ENCODE measurements around the gene TRAPPC10. TPM values are rescaled to one million over a fixed set of nuclear protein-coding genes. Genes with fewer than 3 reads are reported as not detected.
"Not testable (repeated sequence)": the region's sequence is repeated elsewhere in the genome, so short reads cannot be mapped to it uniquely, and the experiment has no call there.

TRAPPC10 gene
- total RNA-seq, 2 donors from 2014 or later: 53.5 to 72.6 TPM

GRCh38 chr21:44150255-44150654, 138.1 kb downstream of the TRAPPC10 start:
- H3K36me3 Mint-ChIP-seq (ENCODE audit: insufficient read depth in 2 of 2); H3K4me3 Mint-ChIP-seq; H3K9me3 Mint-ChIP-seq; H3K4me1 Mint-ChIP-seq (ENCODE audit: low read depth); H3K27me3 Mint-ChIP-seq (ENCODE audit: low read depth); H3K27ac Mint-ChIP-seq; ATAC-seq (replicated peaks in 1 of 2); DNase-seq: not testable (repeated sequence)

GRCh38 chr21:44153214-44153888, 141.2 kb downstream of the TRAPPC10 start:
- DNase-seq (peak in 1 of 2 donors; percentile 8), ATAC-seq (replicated peaks in 1 of 2) (peak; percentile 64 to 75)
- H3K27ac Mint-ChIP-seq; H3K4me3 Mint-ChIP-seq; H3K27me3 Mint-ChIP-seq (ENCODE audit: low read depth); H3K9me3 Mint-ChIP-seq; H3K4me1 Mint-ChIP-seq (ENCODE audit: low read depth); H3K36me3 Mint-ChIP-seq (ENCODE audit: insufficient read depth in 2 of 2): not testable (repeated sequence)

DNA sequence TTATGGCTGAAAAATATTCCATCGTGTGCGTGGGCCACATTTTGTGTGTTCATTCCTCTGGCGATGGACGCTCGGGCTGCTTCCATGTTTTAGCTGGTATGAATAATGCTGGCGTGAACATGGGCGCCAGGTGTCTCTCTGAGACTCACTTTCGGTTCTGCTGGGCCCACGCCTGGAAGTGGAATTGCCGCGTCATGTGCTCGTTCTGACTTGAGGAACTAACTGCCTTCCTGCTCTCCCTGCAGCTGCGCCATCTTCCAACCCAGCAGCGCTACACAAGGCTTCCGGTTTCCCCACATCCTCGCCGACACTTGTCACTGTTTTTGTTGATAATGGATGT, 141.8 kb downstream of the TRAPPC10 start:
- not testable (repeated sequence) for H3K4me3 Mint-ChIP-seq; H3K4me1 Mint-ChIP-seq (ENCODE audit: low read depth); H3K27ac Mint-ChIP-seq; H3K9me3 Mint-ChIP-seq; H3K36me3 Mint-ChIP-seq (ENCODE audit: insufficient read depth in 2 of 2); H3K27me3 Mint-ChIP-seq (ENCODE audit: low read depth)
- ATAC-seq (replicated peaks in 1 of 2) (peak; percentile 58 to 69), DNase-seq (peak; percentile 45 to 64)

DNA sequence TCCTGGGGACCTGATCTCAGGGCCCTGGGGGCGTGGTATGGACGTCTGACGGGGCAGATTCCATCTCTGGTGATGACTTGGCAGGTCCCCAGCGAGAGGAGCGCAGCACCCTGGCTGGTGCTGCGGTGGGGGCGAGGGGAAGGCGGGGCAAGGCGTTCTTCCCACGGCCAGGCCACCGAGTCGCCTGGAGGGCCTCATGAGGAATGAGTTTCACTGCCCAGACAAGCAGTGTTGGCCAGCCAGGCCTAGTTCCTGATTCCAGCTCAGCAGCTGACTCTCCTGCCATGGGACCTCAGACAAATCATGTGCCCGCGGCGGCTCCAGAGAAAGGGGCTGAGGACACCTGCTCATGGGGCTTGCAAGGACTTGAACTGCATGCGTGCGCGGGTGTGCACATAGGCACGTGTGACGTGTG, 142.7 kb downstream of the TRAPPC10 start:
- H3K4me1 Mint-ChIP-seq (ENCODE audit: low read depth); H3K27me3 Mint-ChIP-seq (ENCODE audit: low read depth); H3K9me3 Mint-ChIP-seq; DNase-seq; H3K4me3 Mint-ChIP-seq; H3K27ac Mint-ChIP-seq; H3K36me3 Mint-ChIP-seq (ENCODE audit: insufficient read depth in 2 of 2): not testable (repeated sequence)
- ATAC-seq (replicated peaks in 1 of 2): peak in 1 of 2 donors; percentile 7

GRCh38 chr21:44155231-44155993, 143.3 kb downstream of the TRAPPC10 start:
- DNase-seq (peak in 1 of 2 donors; percentile 56), ATAC-seq (replicated peaks in 1 of 2) (peak; percentile 55 to 61)
- not testable (repeated sequence) for H3K27me3 Mint-ChIP-seq (ENCODE audit: low read depth); H3K4me1 Mint-ChIP-seq (ENCODE audit: low read depth); H3K4me3 Mint-ChIP-seq; H3K9me3 Mint-ChIP-seq; H3K36me3 Mint-ChIP-seq (ENCODE audit: insufficient read depth in 2 of 2); H3K27ac Mint-ChIP-seq

GRCh38 chr21:44155994-44156380, 143.9 kb downstream of the TRAPPC10 start:
- not testable (repeated sequence) for H3K27me3 Mint-ChIP-seq (ENCODE audit: low read depth); H3K9me3 Mint-ChIP-seq; ATAC-seq (replicated peaks in 1 of 2); DNase-seq; H3K4me3 Mint-ChIP-seq; H3K27ac Mint-ChIP-seq; H3K4me1 Mint-ChIP-seq (ENCODE audit: low read depth); H3K36me3 Mint-ChIP-seq (ENCODE audit: insufficient read depth in 2 of 2)

Other genes with a start within 250 kb of the TRAPPC10 start
- 10 to 100 TPM; 30.7 to 32.3 TPM for gene CSTB, start 236.0 kb upstream of the TRAPPC10 start, total RNA-seq
- gene RRP1, start 222.7 kb upstream of the TRAPPC10 start, total RNA-seq: 10 to 100 TPM; 30.3 to 41.9 TPM
- gene AGPAT3, start 147.1 kb upstream of the TRAPPC10 start, total RNA-seq: 10 to 100 TPM; 86.1 to 87.1 TPM
- gene PWP2, start 95.1 kb downstream of the TRAPPC10 start, total RNA-seq: 10 to 100 TPM in 1 of 2 donors, 1 to 10 TPM in 1; 5.9 to 23.2 TPM
- gene GATD3, start 121.4 kb downstream of the TRAPPC10 start, total RNA-seq: 10 to 100 TPM; 12.7 to 35.3 TPM
- gene ICOSLG, start 228.6 kb downstream of the TRAPPC10 start, total RNA-seq: 1 to 10 TPM; 2.6 to 3.2 TPM
- gene DNMT3L, start 249.6 kb downstream of the TRAPPC10 start, total RNA-seq: not detected

Data from activated T-cell treated with anti-CD3 and anti-CD28 coated beads, Interleukin-2, amount 50 U/mL, for 72 hours (primary cell).